GM23338 (cell line): ENCODE measurements around the gene NEK2. TPM values are rescaled to one million over a fixed set of nuclear protein-coding genes. Genes with fewer than 3 reads are reported as not detected.

Experiments used
- ATAC-seq: fragments of 200-7000 bp; cut with Tn5 transposase; 3 replicates; pipeline ENCODE4 v1.9.1; 2020
- DNase-seq: peaks from one replicate; pipeline ENCODE4 v3.0.0-alpha.2; 2015; ENCODE audit warnings: low spot score
- H2AFZ ChIP-seq: fragments of 200-600 bp; sonication (generic); 2 replicates; pipeline ENCODE4 v1.8.0; 2016; ENCODE audit warnings: antibody characterized with exemption, mild to moderate bottlenecking, moderate library complexity
- H3F3A ChIP-seq: fragments of 200-600 bp; sonication (generic); replicated peaks from 2 replicates; pipeline ENCODE4 v1.8.0; 2017; ENCODE audit warnings: antibody characterized with exemption, mixed run types, low read depth
- H3K27ac ChIP-seq: fragments of 200-600 bp; sonication (generic); 2 replicates; pipeline ENCODE4 v1.6.1; 2016; ENCODE audit warnings: low read depth
- H3K27me3 ChIP-seq: fragments of 200-600 bp; sonication (generic); 2 replicates; pipeline ENCODE4 v1.8.0; 2016; ENCODE audit warnings: mild to moderate bottlenecking, mixed run types, moderate library complexity; ENCODE audit not compliant: insufficient read depth
- H3K36me3 ChIP-seq: fragments of 200-600 bp; sonication (generic); 2 replicates; pipeline ENCODE4 v1.8.0; 2016; ENCODE audit warnings: mild to moderate bottlenecking; ENCODE audit not compliant: insufficient read depth
- H3K4me1 ChIP-seq: fragments of 200-600 bp; sonication (generic); 2 replicates; pipeline ENCODE4 v1.8.0; 2016; ENCODE audit warnings: mild to moderate bottlenecking, moderate library complexity; ENCODE audit not compliant: insufficient read depth
- H3K4me2 ChIP-seq: fragments of 200-600 bp; sonication (generic); 2 replicates; pipeline ENCODE4 v1.7.1; 2017; ENCODE audit warnings: mixed run types
- H3K4me3 ChIP-seq: fragments of 200-600 bp; sonication (generic); 2 replicates; pipeline ENCODE4 v1.6.1; 2016; ENCODE audit warnings: mixed run types
- H3K79me2 ChIP-seq: fragments of 200-600 bp; sonication (generic); replicated peaks from 2 replicates; pipeline ENCODE4 v1.8.0; 2017; ENCODE audit warnings: mild to moderate bottlenecking; ENCODE audit not compliant: insufficient read depth
- H3K9me2 ChIP-seq: fragments of 200-600 bp; sonication (generic); 2 replicates; pipeline ENCODE4 v1.8.0; 2017; ENCODE audit not compliant: insufficient read depth
- H4K20me1 ChIP-seq: fragments of 200-600 bp; sonication (generic); replicated peaks from 2 replicates; pipeline ENCODE4 v1.8.0; 2017; ENCODE audit warnings: mild to moderate bottlenecking; ENCODE audit not compliant: insufficient read depth
- H3K27ac Mint-ChIP-seq: 2 replicates; pipeline ENCODE4 v1.8.0; 2020; ENCODE audit warnings: inconsistent platforms, mild to moderate bottlenecking, moderate library complexity, mixed read lengths
- H3K27me3 Mint-ChIP-seq: 3 replicates; pipeline ENCODE4 v1.8.0; 2022; ENCODE audit warnings: low read depth, mild to moderate bottlenecking, moderate library complexity, mixed read lengths, inconsistent platforms; ENCODE audit not compliant: insufficient read depth, poor library complexity
- H3K36me3 Mint-ChIP-seq: 3 replicates; pipeline ENCODE4 v1.8.0; 2021; ENCODE audit warnings: low read depth, mild to moderate bottlenecking, inconsistent platforms, moderate library complexity, mixed read lengths
- H3K4me1 Mint-ChIP-seq: 3 replicates; pipeline ENCODE4 v1.8.0; 2020; ENCODE audit warnings: mild to moderate bottlenecking, inconsistent platforms, mixed read lengths
- H3K4me3 Mint-ChIP-seq: 3 replicates; pipeline ENCODE4 v1.8.0; 2021; ENCODE audit warnings: moderate library complexity, mild to moderate bottlenecking, inconsistent platforms, mixed read lengths
- H3K9me3 Mint-ChIP-seq: 3 replicates; pipeline ENCODE4 v1.8.0; 2020; ENCODE audit warnings: moderate library complexity, mild to moderate bottlenecking, inconsistent platforms, mixed read lengths
- CREB1 ChIP-seq: fragments of 250-450 bp; sonication (Bioruptor Pico); IDR thresholded peaks from 2 replicates; pipeline ENCODE4 v1.5.0; 2020; ENCODE audit warnings: low read depth, mild to moderate bottlenecking, moderate library complexity
- EZH2 ChIP-seq: fragments of 200-600 bp; sonication (generic); IDR thresholded peaks from one replicate; pipeline ENCODE4 v1.8.0; 2017; ENCODE audit warnings: antibody characterized with exemption, mild to moderate bottlenecking, low read depth; ENCODE audit not compliant: unreplicated experiment
- EZH2phosphoT487 ChIP-seq: fragments of 200-600 bp; sonication (generic); IDR thresholded peaks from one replicate; pipeline ENCODE4 v1.8.1; 2018; ENCODE audit warnings: antibody characterized with exemption; ENCODE audit not compliant: unreplicated experiment
- JUNB ChIP-seq: IDR thresholded peaks from one replicate; pipeline ENCODE4 v1.6.1; 2016; ENCODE audit warnings: antibody characterized with exemption; ENCODE audit not compliant: unreplicated experiment
- POLR2AphosphoS5 ChIP-seq: IDR thresholded peaks from 2 replicates; pipeline ENCODE4 v1.6.1; 2016; ENCODE audit warnings: antibody characterized with exemption, low read depth
- ZNF114 ChIP-seq: fragments of 250-450 bp; sonication (Bioruptor Pico); IDR thresholded peaks from 2 replicates; pipeline ENCODE4 v1.5.0; 2020; ENCODE audit warnings: mild to moderate bottlenecking, moderate library complexity
- ZNF331 ChIP-seq: fragments of 250-450 bp; sonication (Bioruptor Pico); IDR thresholded peaks from 2 replicates; pipeline ENCODE4 v1.5.0; 2020; ENCODE audit warnings: low read depth, mild to moderate bottlenecking, moderate library complexity
- polyA plus RNA-seq: library from polyadenylated mRNA; unstranded; fragments of >200 nt; fragmentation: Nextera tagmentation; extraction: Ambion mirVana; gene quantifications from 2 replicates; pipeline ENCODE4 v1.2.1, GENCODE V29; 2016
- total RNA-seq: library from RNA; depleted of rRNA; stranded (reverse); fragments of >200 nt; shearing (Covaris generic); gene quantifications from 2 replicates; pipeline ENCODE4 v1.2.3, GENCODE V29; 2014
- TF ChIP-seq, protein P1 (sequence below), 2 experiments: fragments of 200-600 bp in 1 of 2; sonication (generic) in 1 of 2; conservative IDR thresholded peaks; 2 replicates each; pipeline versions ENCODE4 v1.5.1 to v1.6.1; 2016 to 2017; ENCODE audit warnings: antibody characterized with exemption in 2 of 2, low read depth in 2 of 2, mild to moderate bottlenecking in 2 of 2, moderate library complexity in 1 of 2
- TF ChIP-seq, protein P2 (sequence below): IDR thresholded peaks from 2 replicates; pipeline ENCODE4 v1.6.1; 2016; ENCODE audit warnings: antibody characterized with exemption
- TF ChIP-seq, protein P3 (sequence below): IDR thresholded peaks from one replicate; pipeline ENCODE4 v1.6.1; 2018; ENCODE audit warnings: antibody characterized with exemption; ENCODE audit not compliant: unreplicated experiment
- TF ChIP-seq, protein P4 (sequence below): fragments of 250-450 bp; sonication (Bioruptor Pico); IDR thresholded peaks from 2 replicates; pipeline ENCODE4 v1.5.0; 2020; ENCODE audit warnings: mild to moderate bottlenecking, moderate library complexity

NEK2 gene
- total and polyA plus RNA-seq, 2 experiments from 2014 or later: 17.0 to 24.9 TPM

DNA sequence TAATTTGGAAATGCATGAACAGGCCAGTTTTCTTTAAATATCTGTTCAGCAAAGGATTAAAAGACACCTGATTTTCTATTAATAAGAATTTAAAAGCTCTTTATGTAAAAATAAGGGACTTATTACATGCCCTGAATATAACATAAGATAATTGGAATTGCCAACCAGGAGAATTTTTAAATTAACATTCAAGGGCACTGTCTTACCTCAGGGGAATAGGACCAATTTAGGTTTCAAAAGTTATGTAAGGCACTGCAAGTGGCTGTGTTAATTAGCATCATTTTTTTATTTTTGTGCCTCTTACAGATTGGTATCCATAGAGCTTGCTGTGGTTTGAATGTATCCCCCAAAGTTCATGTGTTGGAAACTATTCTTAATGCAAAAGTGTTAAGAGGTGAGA is 1.3 kb upstream of the NEK2 start:
- Mint-ChIP-seq H3K27ac (no peak overlapping the region), H3K4me1 (peaks cover 16% of the 10 kb centered on the region), H3K36me3 (peaks cover 12% of the 10 kb centered on the region), H3K9me3 (no peaks in the 10 kb centered on the region), H3K27me3 (peaks cover 6% of the 10 kb centered on the region), H3K4me3 (peak overlapping the region; percentile 88)
- DNase-seq (no peak), ATAC-seq (no peak)
- Histone ChIP-seq H3K27me3 (no peaks in the 10 kb centered on the region), H3K27ac (no peak overlapping the region), H3K36me3 (no peaks in the 10 kb centered on the region), H3K9me2 (no peaks in the 10 kb centered on the region), H3K79me2 (peaks cover 9% of the 10 kb centered on the region), H2AFZ (peak overlapping the region; percentile 72), H3K4me3 (peak overlapping the region; percentile 76; the same call in 1 of the 2 replicates), H3K4me1 (peaks cover 9% of the 10 kb centered on the region), H4K20me1 (no peaks in the 10 kb centered on the region), H3F3A (no peaks in the 10 kb centered on the region), H3K4me2 (no peak overlapping the region; the same call in 1 of the 2 replicates)
- TF ChIP-seq ZNF114 (CRISPR knock-in tag) (no peak), EZH2phosphoT487 (no peak), EZH2 (no peak), ZNF331 (CRISPR knock-in tag) (no peak), POLR2AphosphoS5 (no peak), CREB1 (no peak), JUNB (no peak)
- TF ChIP-seq, protein P1, sequence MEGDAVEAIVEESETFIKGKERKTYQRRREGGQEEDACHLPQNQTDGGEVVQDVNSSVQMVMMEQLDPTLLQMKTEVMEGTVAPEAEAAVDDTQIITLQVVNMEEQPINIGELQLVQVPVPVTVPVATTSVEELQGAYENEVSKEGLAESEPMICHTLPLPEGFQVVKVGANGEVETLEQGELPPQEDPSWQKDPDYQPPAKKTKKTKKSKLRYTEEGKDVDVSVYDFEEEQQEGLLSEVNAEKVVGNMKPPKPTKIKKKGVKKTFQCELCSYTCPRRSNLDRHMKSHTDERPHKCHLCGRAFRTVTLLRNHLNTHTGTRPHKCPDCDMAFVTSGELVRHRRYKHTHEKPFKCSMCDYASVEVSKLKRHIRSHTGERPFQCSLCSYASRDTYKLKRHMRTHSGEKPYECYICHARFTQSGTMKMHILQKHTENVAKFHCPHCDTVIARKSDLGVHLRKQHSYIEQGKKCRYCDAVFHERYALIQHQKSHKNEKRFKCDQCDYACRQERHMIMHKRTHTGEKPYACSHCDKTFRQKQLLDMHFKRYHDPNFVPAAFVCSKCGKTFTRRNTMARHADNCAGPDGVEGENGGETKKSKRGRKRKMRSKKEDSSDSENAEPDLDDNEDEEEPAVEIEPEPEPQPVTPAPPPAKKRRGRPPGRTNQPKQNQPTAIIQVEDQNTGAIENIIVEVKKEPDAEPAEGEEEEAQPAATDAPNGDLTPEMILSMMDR (conservative IDR thresholded peaks at IDR 0.05; ENCODE audit: low read depth in 2 of 2): no peak
- TF ChIP-seq, protein P2, sequence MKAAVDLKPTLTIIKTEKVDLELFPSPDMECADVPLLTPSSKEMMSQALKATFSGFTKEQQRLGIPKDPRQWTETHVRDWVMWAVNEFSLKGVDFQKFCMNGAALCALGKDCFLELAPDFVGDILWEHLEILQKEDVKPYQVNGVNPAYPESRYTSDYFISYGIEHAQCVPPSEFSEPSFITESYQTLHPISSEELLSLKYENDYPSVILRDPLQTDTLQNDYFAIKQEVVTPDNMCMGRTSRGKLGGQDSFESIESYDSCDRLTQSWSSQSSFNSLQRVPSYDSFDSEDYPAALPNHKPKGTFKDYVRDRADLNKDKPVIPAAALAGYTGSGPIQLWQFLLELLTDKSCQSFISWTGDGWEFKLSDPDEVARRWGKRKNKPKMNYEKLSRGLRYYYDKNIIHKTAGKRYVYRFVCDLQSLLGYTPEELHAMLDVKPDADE: no peak
- TF ChIP-seq, protein P3, sequence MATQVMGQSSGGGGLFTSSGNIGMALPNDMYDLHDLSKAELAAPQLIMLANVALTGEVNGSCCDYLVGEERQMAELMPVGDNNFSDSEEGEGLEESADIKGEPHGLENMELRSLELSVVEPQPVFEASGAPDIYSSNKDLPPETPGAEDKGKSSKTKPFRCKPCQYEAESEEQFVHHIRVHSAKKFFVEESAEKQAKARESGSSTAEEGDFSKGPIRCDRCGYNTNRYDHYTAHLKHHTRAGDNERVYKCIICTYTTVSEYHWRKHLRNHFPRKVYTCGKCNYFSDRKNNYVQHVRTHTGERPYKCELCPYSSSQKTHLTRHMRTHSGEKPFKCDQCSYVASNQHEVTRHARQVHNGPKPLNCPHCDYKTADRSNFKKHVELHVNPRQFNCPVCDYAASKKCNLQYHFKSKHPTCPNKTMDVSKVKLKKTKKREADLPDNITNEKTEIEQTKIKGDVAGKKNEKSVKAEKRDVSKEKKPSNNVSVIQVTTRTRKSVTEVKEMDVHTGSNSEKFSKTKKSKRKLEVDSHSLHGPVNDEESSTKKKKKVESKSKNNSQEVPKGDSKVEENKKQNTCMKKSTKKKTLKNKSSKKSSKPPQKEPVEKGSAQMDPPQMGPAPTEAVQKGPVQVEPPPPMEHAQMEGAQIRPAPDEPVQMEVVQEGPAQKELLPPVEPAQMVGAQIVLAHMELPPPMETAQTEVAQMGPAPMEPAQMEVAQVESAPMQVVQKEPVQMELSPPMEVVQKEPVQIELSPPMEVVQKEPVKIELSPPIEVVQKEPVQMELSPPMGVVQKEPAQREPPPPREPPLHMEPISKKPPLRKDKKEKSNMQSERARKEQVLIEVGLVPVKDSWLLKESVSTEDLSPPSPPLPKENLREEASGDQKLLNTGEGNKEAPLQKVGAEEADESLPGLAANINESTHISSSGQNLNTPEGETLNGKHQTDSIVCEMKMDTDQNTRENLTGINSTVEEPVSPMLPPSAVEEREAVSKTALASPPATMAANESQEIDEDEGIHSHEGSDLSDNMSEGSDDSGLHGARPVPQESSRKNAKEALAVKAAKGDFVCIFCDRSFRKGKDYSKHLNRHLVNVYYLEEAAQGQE: no peak
- TF ChIP-seq, protein P4, sequence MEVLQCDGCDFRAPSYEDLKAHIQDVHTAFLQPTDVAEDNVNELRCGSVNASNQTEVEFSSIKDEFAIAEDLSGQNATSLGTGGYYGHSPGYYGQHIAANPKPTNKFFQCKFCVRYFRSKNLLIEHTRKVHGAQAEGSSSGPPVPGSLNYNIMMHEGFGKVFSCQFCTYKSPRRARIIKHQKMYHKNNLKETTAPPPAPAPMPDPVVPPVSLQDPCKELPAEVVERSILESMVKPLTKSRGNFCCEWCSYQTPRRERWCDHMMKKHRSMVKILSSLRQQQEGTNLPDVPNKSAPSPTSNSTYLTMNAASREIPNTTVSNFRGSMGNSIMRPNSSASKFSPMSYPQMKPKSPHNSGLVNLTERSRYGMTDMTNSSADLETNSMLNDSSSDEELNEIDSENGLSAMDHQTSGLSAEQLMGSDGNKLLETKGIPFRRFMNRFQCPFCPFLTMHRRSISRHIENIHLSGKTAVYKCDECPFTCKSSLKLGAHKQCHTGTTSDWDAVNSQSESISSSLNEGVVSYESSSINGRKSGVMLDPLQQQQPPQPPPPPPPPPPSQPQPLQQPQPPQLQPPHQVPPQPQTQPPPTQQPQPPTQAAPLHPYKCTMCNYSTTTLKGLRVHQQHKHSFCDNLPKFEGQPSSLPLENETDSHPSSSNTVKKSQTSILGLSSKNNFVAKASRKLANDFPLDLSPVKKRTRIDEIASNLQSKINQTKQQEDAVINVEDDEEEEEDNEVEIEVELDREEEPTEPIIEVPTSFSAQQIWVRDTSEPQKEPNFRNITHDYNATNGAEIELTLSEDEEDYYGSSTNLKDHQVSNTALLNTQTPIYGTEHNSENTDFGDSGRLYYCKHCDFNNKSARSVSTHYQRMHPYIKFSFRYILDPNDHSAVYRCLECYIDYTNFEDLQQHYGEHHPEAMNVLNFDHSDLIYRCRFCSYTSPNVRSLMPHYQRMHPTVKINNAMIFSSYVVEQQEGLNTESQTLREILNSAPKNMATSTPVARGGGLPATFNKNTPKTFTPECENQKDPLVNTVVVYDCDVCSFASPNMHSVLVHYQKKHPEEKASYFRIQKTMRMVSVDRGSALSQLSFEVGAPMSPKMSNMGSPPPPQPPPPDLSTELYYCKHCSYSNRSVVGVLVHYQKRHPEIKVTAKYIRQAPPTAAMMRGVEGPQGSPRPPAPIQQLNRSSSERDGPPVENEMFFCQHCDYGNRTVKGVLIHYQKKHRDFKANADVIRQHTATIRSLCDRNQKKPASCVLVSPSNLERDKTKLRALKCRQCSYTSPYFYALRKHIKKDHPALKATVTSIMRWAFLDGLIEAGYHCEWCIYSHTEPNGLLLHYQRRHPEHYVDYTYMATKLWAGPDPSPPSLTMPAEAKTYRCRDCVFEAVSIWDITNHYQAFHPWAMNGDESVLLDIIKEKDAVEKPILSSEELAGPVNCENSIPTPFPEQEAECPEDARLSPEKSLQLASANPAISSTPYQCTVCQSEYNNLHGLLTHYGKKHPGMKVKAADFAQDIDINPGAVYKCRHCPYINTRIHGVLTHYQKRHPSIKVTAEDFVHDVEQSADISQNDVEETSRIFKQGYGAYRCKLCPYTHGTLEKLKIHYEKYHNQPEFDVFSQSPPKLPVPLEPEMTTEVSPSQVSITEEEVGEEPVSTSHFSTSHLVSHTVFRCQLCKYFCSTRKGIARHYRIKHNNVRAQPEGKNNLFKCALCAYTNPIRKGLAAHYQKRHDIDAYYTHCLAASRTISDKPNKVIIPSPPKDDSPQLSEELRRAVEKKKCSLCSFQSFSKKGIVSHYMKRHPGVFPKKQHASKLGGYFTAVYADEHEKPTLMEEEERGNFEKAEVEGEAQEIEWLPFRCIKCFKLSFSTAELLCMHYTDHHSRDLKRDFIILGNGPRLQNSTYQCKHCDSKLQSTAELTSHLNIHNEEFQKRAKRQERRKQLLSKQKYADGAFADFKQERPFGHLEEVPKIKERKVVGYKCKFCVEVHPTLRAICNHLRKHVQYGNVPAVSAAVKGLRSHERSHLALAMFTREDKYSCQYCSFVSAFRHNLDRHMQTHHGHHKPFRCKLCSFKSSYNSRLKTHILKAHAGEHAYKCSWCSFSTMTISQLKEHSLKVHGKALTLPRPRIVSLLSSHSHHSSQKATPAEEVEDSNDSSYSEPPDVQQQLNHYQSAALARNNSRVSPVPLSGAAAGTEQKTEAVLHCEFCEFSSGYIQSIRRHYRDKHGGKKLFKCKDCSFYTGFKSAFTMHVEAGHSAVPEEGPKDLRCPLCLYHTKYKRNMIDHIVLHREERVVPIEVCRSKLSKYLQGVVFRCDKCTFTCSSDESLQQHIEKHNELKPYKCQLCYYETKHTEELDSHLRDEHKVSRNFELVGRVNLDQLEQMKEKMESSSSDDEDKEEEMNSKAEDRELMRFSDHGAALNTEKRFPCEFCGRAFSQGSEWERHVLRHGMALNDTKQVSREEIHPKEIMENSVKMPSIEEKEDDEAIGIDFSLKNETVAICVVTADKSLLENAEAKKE (CRISPR knock-in tag): no peak
